Activated CD4-positive, alpha-beta T cell treated with anti-CD3 and anti-CD28 coated beads for 4 hours (primary cell): Measurements from ENCODE around the gene PTPRN2.
"Not testable (repeated sequence)": the region's sequence is repeated elsewhere in the genome, so short reads cannot be mapped to it uniquely, and the experiment has no call there.

ENCODE experiments used
- DNase-seq, 2 donors: peaks; one replicate each; pipeline ENCODE4 v3.0.0-alpha.2; 2020

Gene PTPRN2

GRCh38 chr7:157753713-157754415 lies 833.8 kb downstream of the PTPRN2 start:
- no peak for DNase-seq

DNA sequence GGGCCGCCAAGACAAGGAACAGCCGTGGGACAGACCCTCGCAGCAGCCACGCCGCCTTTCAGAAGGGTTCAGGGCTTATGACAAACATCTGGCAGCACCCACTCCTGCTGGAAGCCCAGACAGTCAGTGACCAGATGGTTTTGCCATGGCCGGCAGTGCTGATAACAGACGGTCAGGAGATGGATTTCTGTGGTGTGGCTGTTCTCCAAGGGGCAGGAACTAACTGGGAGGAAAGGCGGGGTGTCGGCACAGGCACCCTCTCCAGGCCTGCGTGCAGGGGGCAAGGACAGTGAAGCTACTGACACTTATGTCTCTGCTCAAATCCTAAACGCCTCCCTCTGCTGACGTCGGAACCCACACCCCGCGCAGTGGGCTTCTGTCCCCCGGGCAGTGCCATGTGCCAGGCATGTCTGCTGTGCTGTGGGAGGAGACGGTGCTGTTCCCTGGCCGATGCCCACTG lies 834.8 kb downstream of the PTPRN2 start:
- DNase-seq = no peak

GRCh38 chr7:157751951-157752673 lies 835.5 kb downstream of the PTPRN2 start:
- DNase-seq = no peak

- DNase-seq = no peak
These were observed 836.2 kb downstream of the PTPRN2 start for GRCh38 chr7:157751406-157751805.

GRCh38 chr7:157750291-157750690 lies 837.3 kb downstream of the PTPRN2 start:
- no peak for DNase-seq

DNA sequence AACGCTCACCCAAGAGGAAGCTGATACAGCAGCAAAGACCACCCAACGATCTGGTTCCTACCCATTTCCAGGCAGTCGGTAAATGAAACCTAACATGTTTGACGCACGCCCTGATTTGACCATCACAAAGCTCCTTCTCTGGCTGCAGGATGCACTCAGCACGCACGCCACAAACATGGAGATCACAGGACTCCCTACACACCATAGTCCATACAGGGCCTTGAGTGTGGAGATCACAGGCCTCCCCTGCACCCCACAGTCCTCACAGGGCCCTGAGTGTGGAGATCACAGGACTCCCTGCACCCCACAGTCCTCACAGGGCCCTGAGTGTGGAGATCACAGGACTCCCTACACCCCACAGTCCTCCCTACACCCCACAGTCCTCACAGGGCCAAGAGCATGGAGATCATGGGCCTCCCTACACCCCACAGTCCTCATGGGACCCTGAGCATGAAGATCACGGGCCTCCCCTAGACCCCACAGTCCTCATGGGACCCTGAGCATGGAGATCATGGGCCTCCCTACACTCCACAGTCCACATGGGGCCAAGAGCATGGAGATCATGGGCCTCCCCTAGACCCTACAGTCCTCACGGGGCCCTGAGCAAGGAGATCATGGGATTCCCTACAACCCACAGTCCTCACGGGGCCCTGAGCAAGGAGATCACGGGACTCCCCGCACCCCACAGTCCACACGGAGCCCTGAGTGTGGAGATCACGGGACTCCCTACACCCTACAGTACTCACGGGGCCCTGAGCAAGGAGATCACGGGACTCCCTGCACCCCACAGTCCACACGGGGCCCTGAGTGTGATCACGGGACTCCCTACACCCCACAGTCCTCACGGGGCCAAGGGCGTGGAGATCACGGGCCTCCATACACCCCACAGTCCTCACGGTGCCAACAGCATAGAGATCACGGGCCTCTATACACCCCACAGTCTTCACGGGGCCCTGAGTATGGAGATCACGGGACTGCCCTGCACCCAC lies 841.6 kb downstream of the PTPRN2 start:
- no peak for DNase-seq

DNA sequence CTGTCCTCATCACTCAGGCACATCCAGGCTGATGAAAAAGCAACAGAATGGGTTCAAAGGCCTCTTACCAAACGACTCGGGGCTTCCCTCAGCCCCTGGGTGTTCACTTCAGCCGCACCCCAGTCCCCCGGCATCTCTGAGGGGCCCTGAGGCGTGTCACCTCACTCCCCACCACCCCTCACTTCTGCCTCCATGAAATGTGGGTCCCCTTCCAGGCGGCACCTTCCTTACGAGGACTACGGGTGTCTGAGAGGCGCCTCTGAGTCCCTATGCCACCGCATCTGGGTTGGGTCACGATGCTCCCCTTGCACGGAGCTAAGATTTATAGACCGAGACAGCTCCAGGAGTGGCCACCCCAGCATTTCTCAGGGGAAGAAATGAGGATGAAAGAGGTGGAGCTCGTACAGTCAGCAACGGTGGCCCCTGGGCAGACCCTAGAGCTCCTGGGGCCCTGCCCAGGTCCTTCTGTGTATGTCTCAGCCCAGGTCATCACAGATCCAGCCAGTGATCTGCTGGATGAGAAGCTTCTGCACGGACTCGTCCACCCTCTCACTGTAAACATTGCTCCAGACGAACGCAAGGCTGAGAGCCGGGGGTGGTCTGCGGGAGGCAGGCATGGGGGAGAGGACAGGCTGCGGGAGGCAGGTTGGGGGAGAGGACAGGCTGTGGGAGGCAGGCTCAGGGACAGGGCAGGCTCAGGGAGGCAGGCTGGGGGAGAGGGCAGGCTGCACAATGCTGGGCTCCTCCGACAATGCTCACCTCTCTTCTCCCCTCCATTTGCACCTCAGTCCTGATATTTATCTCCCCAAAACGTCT lies 842.6 kb downstream of the PTPRN2 start:
- DNase-seq = no peak

- DNase-seq = no peak
These were observed 843.7 kb downstream of the PTPRN2 start for GRCh38 chr7:157743781-157744525.

DNA sequence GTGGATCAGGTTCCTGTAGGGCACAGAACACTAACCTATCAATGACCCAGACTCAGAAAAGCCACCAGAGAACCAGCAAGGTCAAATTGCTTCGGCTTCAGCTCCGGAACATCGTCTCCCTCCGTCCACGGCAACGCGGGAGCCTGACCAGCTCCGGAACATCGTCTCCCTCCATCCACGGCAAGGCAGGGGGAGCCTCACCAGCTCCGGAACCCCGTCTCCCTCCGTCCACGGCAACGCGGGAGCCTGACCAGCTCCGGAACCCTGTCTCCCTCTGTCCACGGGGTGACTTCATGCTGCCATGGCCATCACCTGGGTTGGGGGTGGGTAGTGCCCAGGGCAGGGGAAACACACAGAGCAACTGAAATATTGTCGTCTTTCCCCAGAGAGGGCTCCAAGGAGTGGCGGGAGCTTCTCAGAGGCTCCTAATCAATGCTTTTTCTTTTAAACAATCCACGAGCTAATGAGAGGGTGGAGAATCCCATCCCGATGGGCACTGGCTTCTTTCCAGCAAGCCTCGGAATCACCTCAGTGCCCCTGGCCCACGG lies 847.3 kb downstream of the PTPRN2 start:
- DNase-seq = no peak

DNA sequence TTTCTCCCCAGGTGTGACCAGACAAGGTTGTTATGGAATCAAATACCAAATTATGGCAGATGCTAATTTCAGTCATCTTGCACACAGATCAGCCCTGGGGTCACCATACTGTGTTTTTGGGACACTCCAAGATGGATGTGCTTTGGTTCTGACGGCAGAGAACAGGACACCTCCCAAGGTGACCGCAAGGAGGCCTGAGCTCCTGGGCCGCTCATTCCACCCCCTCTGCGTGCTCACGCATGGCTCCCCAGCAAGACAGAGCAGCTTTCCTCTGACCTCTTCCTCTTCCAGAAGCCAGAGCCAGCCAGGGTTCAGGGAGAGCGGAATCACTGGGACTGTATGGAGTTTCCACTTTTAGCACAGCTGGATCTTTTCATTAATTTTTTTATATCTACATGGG lies 848.0 kb downstream of the PTPRN2 start:
- DNase-seq = no peak

GRCh38 chr7:157739031-157739430 lies 848.6 kb downstream of the PTPRN2 start:
- DNase-seq = no peak

DNA sequence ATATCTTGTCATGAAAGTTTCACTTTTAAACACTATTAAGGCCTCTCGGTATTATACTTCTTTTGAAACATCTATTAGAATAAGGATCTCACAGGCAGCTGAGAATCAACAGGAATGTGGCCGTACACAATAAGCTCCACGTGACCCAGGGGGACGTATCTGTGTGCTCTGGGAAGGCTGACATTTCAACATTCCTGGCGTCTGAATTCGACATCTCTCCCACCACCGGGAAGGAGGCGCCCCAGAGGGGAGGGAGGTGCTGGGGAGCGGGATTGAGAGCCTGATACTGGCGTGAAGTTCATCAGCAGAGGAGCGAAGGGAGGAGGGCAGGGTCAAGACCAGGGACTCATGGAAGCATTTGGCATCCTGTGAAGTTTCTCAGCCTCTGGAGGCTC lies 849.6 kb downstream of the PTPRN2 start:
- no peak for DNase-seq

- no peak for DNase-seq
These were observed 850.2 kb downstream of the PTPRN2 start for GRCh38 chr7:157737151-157738065.

- no peak for DNase-seq
These were observed 851.3 kb downstream of the PTPRN2 start for GRCh38 chr7:157736341-157736740.

DNA sequence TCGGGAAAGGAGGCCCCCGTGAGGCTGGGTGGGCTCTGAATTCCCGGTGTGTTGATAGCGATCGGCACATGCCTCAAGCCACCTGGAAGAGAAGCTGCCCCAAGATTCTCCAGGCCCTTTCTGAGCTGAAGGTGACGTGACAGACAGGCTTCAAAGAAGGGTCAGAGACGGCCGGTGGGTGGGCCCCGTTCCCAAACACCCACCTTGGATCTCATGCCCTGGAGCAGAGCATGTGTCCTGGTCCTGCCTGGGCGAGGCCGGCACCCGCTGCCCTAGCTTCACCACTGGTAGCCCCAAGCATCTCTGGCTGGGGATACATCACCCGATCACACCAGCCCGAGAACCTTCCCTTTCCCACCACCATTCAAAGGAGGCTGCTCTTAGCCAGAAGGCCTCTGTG lies 851.8 kb downstream of the PTPRN2 start:
- DNase-seq = no peak

DNA sequence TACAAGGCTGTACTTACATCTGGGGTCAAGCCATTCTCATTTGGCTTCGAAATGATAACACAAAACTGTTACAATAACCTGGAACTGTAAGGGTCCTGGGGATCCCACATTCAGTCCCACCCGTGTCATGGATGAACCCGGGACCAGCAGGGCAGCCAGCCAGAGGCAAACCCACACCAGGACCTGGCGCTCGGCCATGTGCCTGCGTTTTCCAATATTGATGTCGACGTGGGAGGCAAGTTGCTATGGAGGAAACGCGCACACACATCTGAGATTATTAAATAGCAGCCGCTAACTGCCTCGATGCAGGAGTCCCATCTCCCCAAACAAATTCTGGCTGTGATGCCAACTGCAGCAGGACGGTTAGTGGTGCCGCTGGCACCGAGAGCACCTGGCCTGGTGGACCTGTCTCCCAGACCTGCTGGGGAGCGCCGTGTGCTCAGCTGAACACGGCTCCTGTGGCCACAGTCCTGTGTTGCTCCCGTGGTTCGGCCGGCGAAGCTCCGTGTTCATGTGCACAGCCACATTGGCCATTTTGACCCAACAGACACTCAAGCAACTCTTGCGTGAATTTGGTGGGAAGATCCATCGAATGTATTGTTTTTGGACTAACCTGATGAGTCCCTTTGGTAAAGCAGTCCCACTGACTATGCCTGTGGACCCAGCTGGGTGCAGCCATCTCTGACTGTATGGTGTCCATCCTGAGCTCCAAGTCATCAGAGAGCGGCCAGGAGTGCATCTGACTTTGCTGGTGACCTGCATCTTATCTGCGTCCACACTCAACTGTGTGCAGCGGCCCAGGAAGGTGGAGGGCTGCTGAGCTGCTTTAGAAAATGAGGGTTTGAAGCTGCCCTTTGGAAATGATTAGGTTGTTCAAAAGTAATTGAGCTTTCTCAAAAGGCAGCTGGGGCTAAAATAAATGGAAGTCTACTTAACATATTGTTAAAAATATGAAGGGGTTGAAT lies 852.7 kb downstream of the PTPRN2 start:
- no peak for DNase-seq

DNA sequence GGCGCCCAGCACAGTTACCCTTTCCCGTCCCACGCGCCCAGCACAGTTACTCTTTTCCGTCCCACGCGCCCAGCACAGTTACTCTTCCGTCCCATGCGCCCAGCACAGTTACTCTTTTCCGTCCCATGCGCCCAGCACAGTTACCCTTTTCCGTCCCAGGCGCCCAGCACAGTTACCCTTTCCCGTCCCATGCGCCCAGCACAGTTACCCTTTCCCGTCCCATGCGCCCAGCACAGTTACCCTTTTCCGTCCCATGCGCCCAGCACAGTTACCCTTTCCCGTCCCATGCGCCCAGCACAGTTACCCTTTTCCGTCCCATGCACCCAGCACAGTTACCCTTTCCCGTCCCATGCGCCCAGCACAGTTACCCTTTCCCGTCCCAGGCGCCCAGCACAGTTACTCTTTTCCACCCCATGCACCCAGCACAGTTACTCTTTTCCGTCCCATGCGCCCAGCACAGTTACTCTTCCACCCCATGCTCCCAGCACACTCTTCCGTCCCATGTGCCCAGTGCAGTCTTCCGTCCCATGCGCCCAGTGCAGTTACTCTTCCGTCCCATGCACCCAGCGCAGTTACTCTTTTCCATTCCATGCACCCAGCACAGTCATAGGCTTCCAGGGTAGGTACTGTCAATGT lies 853.7 kb downstream of the PTPRN2 start:
- DNase-seq = not testable (repeated sequence)

GRCh38 chr7:157731126-157731525 lies 856.5 kb downstream of the PTPRN2 start:
- DNase-seq = no peak
